GM19238 (cell line): ENCODE measurements around the gene TAS2R13.

Experiments used
- DNase-seq: peaks from one replicate; pipeline ENCODE4 v3.0.0; 2011; ENCODE audit warnings: low spot score; ENCODE audit not compliant: insufficient read length

Gene TAS2R13

GRCh38 chr12:10873378-10873777 is 36.0 kb downstream of the TAS2R13 start:
- no peak for DNase-seq

GRCh38 chr12:10867381-10867780 is 42.0 kb downstream of the TAS2R13 start:
- no peak for DNase-seq

GRCh38 chr12:10863512-10864218 is 45.7 kb downstream of the TAS2R13 start:
- no peak for DNase-seq

- DNase-seq: no peak
These were observed 48.0 kb downstream of the TAS2R13 start for GRCh38 chr12:10861366-10861765.
